WTC11 (cell line): ENCODE results near the gene ABHD4. TPM values are rescaled to one million over a fixed set of nuclear protein-coding genes. Genes with fewer than 3 reads are reported as not detected.

ENCODE experiments used
- ATAC-seq: fragments of 200-7000 bp; cut with Tn5 transposase; 2 replicates; pipeline ENCODE4 v1.10.0; 2021; ENCODE audit warnings: mild to moderate bottlenecking, moderate library complexity
- CTCF ChIA-PET: fragments of 300-600 bp; sonication (Branson Sonifier 250); formaldehyde crosslinking; loops from one replicate; lab custom pipeline; 2021; ENCODE audit warnings: antibody characterized with exemption; lab: Charles Lee
- POLR2A ChIA-PET: fragments of 350-600 bp; sonication (Branson Sonifier 250); formaldehyde crosslinking; loops from one replicate; lab custom pipeline; 2021; ENCODE audit warnings: antibody characterized with exemption; lab: Charles Lee
- DNase-seq: peaks from one replicate; pipeline ENCODE4 v3.0.0; 2021; ENCODE audit warnings: low spot score
- H3K27ac Mint-ChIP-seq: 2 replicates; pipeline ENCODE4 v1.8.0; 2021; ENCODE audit warnings: mixed read lengths
- H3K27me3 Mint-ChIP-seq: 2 replicates; pipeline ENCODE4 v1.8.0; 2021; ENCODE audit warnings: low read depth, mild to moderate bottlenecking, moderate library complexity, mixed read lengths
- H3K36me3 Mint-ChIP-seq: 2 replicates; pipeline ENCODE4 v1.8.0; 2021; ENCODE audit warnings: mixed read lengths
- H3K4me1 Mint-ChIP-seq: 2 replicates; pipeline ENCODE4 v1.8.0; 2022; ENCODE audit warnings: mixed read lengths
- H3K4me3 Mint-ChIP-seq: 2 replicates; pipeline ENCODE4 v1.8.0; 2021; ENCODE audit warnings: mild to moderate bottlenecking, moderate library complexity, mixed read lengths
- H3K9me3 Mint-ChIP-seq: 2 replicates; pipeline ENCODE4 v1.8.0; 2021; ENCODE audit warnings: mixed read lengths
- ATF1 ChIP-seq: sonication (generic); formaldehyde crosslinking; IDR thresholded peaks from 2 replicates; pipeline ENCODE4 v1.8.1; 2023; ENCODE audit warnings: mild to moderate bottlenecking, moderate library complexity, missing genetic modification reagents
- ETV6 ChIP-seq: sonication (generic); formaldehyde crosslinking; IDR thresholded peaks from 2 replicates; pipeline ENCODE4 v1.8.1; 2022; ENCODE audit warnings: mild to moderate bottlenecking, missing genetic modification reagents
- FOXK1 ChIP-seq: sonication (generic); formaldehyde crosslinking; IDR thresholded peaks from 2 replicates; pipeline ENCODE4 v1.8.0; 2022; ENCODE audit warnings: mild to moderate bottlenecking, moderate library complexity, missing genetic modification reagents
- FOXP1 ChIP-seq: sonication (generic); formaldehyde crosslinking; IDR thresholded peaks from 2 replicates; pipeline ENCODE4 v1.8.0; 2022; ENCODE audit warnings: missing genetic modification reagents, mild to moderate bottlenecking, moderate library complexity, borderline replicate concordance
- GABPB1 ChIP-seq: sonication (generic); formaldehyde crosslinking; IDR thresholded peaks from 2 replicates; pipeline ENCODE4 v1.8.1; 2023; ENCODE audit warnings: mild to moderate bottlenecking, missing genetic modification reagents
- GRHL2 ChIP-seq: fragments of 250-450 bp; sonication (Bioruptor Pico); IDR thresholded peaks from 2 replicates; pipeline ENCODE4 v1.8.0; 2022; ENCODE audit warnings: mild to moderate bottlenecking, moderate library complexity; ENCODE audit not compliant: insufficient replicate concordance, severe bottlenecking
- GTF2I ChIP-seq: fragments of 250-450 bp; sonication (Bioruptor Pico); conservative IDR thresholded peaks from 2 replicates; pipeline ENCODE4 v1.4.0; 2021; ENCODE audit warnings: mild to moderate bottlenecking
- HMGA2 ChIP-seq: fragments of 250-450 bp; sonication (Bioruptor Pico); IDR thresholded peaks from 2 replicates; pipeline ENCODE4 v1.4.0; 2021; ENCODE audit warnings: mild to moderate bottlenecking, moderate library complexity
- IRF1 ChIP-seq: sonication (generic); formaldehyde crosslinking; IDR thresholded peaks from 2 replicates; pipeline ENCODE4 v1.8.0; 2023; ENCODE audit warnings: missing genetic modification reagents
- JUN ChIP-seq: sonication (generic); formaldehyde crosslinking; IDR thresholded peaks from 2 replicates; pipeline ENCODE4 v1.8.0; 2023; ENCODE audit warnings: mild to moderate bottlenecking, missing genetic modification reagents
- MYBL2 ChIP-seq: sonication (generic); formaldehyde crosslinking; IDR thresholded peaks from 2 replicates; pipeline ENCODE4 v1.8.1; 2023; ENCODE audit warnings: mild to moderate bottlenecking, moderate library complexity, missing genetic modification reagents
- NFATC4 ChIP-seq: fragments of 250-450 bp; sonication (Bioruptor Pico); IDR thresholded peaks from 2 replicates; pipeline ENCODE4 v1.9.0; 2021; ENCODE audit warnings: mild to moderate bottlenecking
- NFE2L1 ChIP-seq: sonication (generic); formaldehyde crosslinking; IDR thresholded peaks from 2 replicates; pipeline ENCODE4 v1.8.1; 2023; ENCODE audit warnings: missing genetic modification reagents
- OVOL2 ChIP-seq: fragments of 250-450 bp; sonication (Bioruptor Pico); IDR thresholded peaks from 2 replicates; pipeline ENCODE4 v1.9.0; 2021; ENCODE audit warnings: mild to moderate bottlenecking, borderline replicate concordance
- RELA ChIP-seq: sonication (generic); formaldehyde crosslinking; IDR thresholded peaks from 2 replicates; pipeline ENCODE4 v1.8.1; 2022; ENCODE audit warnings: missing genetic modification reagents, mild to moderate bottlenecking, borderline replicate concordance
- RORB ChIP-seq: fragments of 250-450 bp; sonication (Bioruptor Pico); IDR thresholded peaks from 2 replicates; pipeline ENCODE4 v1.9.0; 2021; ENCODE audit warnings: mild to moderate bottlenecking
- SP1 ChIP-seq: sonication (generic); formaldehyde crosslinking; conservative IDR thresholded peaks from 2 replicates; pipeline ENCODE4 v1.8.1; 2022; ENCODE audit warnings: missing genetic modification reagents
- TEAD1 ChIP-seq: sonication (generic); formaldehyde crosslinking; IDR thresholded peaks from 2 replicates; pipeline ENCODE4 v1.8.0; 2022; ENCODE audit warnings: mild to moderate bottlenecking, missing genetic modification reagents
- TEAD4 ChIP-seq: sonication (generic); formaldehyde crosslinking; IDR thresholded peaks from 2 replicates; pipeline ENCODE4 v1.8.0; 2022; ENCODE audit warnings: mild to moderate bottlenecking, missing genetic modification reagents
- USF2 ChIP-seq: sonication (generic); formaldehyde crosslinking; IDR thresholded peaks from 2 replicates; pipeline ENCODE4 v1.8.1; 2023; ENCODE audit warnings: mild to moderate bottlenecking, missing genetic modification reagents, moderate library complexity
- ZBTB21 ChIP-seq: sonication (generic); formaldehyde crosslinking; IDR thresholded peaks from 2 replicates; pipeline ENCODE4 v1.8.1; 2023; ENCODE audit warnings: mild to moderate bottlenecking, missing genetic modification reagents, borderline replicate concordance
- ZNF121 ChIP-seq: sonication (generic); formaldehyde crosslinking; IDR thresholded peaks from 2 replicates; pipeline ENCODE4 v1.8.0; 2023; ENCODE audit warnings: missing genetic modification reagents
- ZNF138 ChIP-seq: sonication (generic); formaldehyde crosslinking; conservative IDR thresholded peaks from 2 replicates; pipeline ENCODE4 v1.8.1; 2022; ENCODE audit warnings: mild to moderate bottlenecking, moderate library complexity, missing genetic modification reagents
- ZNF317 ChIP-seq: sonication (generic); formaldehyde crosslinking; IDR thresholded peaks from 2 replicates; pipeline ENCODE4 v1.8.1; 2023; ENCODE audit warnings: low read depth, mild to moderate bottlenecking, moderate library complexity, missing genetic modification reagents, borderline replicate concordance
- total RNA-seq: library from RNA; stranded (reverse); gene quantifications from 3 replicates; pipeline ENCODE4 v1.2.3, GENCODE V29; 2021
- TF ChIP-seq, protein P1 (sequence below): sonication (generic); formaldehyde crosslinking; IDR thresholded peaks from 2 replicates; pipeline ENCODE4 v1.8.0; 2023; ENCODE audit warnings: missing genetic modification reagents, mild to moderate bottlenecking, borderline replicate concordance
- TF ChIP-seq, protein P2 (sequence below): sonication (generic); formaldehyde crosslinking; IDR thresholded peaks from 2 replicates; pipeline ENCODE4 v1.8.1; 2023; ENCODE audit warnings: mild to moderate bottlenecking, moderate library complexity, missing genetic modification reagents
- TF ChIP-seq, protein P3 (sequence below): sonication (generic); formaldehyde crosslinking; IDR thresholded peaks from 2 replicates; pipeline ENCODE4 v1.8.0; 2022; ENCODE audit warnings: mild to moderate bottlenecking, missing genetic modification reagents

The ABHD4 gene
- total RNA-seq, 1 experiment from 2014 or later, result 33.9 TPM

DNA sequence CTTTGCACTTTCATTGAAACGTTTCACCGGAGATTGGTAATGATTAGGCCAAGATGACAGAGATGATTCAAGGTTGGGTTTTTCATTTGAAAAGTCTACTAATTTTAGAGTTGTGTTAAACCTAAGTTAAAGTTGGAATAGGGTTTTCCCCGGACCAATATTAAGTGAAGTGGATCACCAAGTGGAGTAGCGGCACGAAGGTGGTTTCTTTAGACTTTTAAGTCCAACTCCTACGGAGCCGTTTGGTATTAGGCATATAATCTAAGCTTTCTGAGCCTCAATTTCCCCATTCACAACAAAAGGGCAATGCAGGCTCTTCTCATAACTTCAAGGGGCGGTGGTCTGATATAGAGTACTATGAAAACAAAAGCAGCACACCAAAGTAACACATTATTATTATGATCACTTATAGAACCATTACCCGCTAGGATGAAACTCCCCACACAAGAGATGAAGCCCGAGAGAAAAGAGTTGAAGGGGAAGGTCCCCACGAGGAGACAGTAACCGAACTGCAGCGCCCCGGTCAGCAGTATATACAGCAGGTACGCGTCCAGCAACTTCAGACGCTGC, 9.5 kb upstream of the ABHD4 start:
- ATAC-seq, result no peak
- H3K27ac Mint-ChIP-seq, result peak overlapping the region; percentile 99
- peaks cover 3% of the 10 kb centered on the region; the same call in 1 of the 2 replicates for H3K27me3 Mint-ChIP-seq
- H3K4me1 Mint-ChIP-seq, result peaks cover 42% of the 10 kb centered on the region
- peak overlapping the region; percentile 98 for H3K4me3 Mint-ChIP-seq
- no peaks in the 10 kb centered on the region for H3K9me3 Mint-ChIP-seq
- no peak for TF ChIP-seq ZNF317 (CRISPR knock-in tag)
- TF ChIP-seq, protein P1, sequence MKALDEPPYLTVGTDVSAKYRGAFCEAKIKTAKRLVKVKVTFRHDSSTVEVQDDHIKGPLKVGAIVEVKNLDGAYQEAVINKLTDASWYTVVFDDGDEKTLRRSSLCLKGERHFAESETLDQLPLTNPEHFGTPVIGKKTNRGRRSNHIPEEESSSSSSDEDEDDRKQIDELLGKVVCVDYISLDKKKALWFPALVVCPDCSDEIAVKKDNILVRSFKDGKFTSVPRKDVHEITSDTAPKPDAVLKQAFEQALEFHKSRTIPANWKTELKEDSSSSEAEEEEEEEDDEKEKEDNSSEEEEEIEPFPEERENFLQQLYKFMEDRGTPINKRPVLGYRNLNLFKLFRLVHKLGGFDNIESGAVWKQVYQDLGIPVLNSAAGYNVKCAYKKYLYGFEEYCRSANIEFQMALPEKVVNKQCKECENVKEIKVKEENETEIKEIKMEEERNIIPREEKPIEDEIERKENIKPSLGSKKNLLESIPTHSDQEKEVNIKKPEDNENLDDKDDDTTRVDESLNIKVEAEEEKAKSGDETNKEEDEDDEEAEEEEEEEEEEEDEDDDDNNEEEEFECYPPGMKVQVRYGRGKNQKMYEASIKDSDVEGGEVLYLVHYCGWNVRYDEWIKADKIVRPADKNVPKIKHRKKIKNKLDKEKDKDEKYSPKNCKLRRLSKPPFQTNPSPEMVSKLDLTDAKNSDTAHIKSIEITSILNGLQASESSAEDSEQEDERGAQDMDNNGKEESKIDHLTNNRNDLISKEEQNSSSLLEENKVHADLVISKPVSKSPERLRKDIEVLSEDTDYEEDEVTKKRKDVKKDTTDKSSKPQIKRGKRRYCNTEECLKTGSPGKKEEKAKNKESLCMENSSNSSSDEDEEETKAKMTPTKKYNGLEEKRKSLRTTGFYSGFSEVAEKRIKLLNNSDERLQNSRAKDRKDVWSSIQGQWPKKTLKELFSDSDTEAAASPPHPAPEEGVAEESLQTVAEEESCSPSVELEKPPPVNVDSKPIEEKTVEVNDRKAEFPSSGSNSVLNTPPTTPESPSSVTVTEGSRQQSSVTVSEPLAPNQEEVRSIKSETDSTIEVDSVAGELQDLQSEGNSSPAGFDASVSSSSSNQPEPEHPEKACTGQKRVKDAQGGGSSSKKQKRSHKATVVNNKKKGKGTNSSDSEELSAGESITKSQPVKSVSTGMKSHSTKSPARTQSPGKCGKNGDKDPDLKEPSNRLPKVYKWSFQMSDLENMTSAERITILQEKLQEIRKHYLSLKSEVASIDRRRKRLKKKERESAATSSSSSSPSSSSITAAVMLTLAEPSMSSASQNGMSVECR, result no peak
- TF ChIP-seq SP1 (CRISPR knock-in tag), result no peak
- TF ChIP-seq FOXP1 (CRISPR knock-in tag), result no peak
- TF ChIP-seq ZBTB21 (CRISPR knock-in tag), result no peak
- TF ChIP-seq NFATC4 (CRISPR knock-in tag), result no peak
- TF ChIP-seq OVOL2, result no peak
- TF ChIP-seq ATF1 (CRISPR knock-in tag), result no peak
- TF ChIP-seq IRF1, result no peak
- TF ChIP-seq HMGA2, result no peak
- DNase-seq, result no peak
- CTCF ChIA-PET, result interaction anchor here (0.5 to 4.2 kb wide), 19 partner anchors 11 to 438 kb away, joined by 3 to 112 read pairs (median 4); partner anchors contain the start of genes ABHD4, OXA1L and REM2
- no peaks in the 10 kb centered on the region for H3K36me3 Mint-ChIP-seq
- POLR2A ChIA-PET, result interaction anchor here (0.5 to 2.2 kb wide), 8 partner anchors 10 to 178 kb away, joined by 3 to 28 read pairs (median 4); partner anchors contain the start of genes ABHD4 and OXA1L

GRCh38 chr14:22589096-22589839, 8.8 kb upstream of the ABHD4 start, which contains the start of gene DAD1:
DAD1 (minus strand) TSS chr14:22589224; CDS start chr14:22589157, 67 bp downstream.
- DNase-seq, result peak; percentile 99
- H3K9me3 Mint-ChIP-seq, result no peaks in the 10 kb centered on the region
- peak; percentile 92 for ATAC-seq
- H3K27ac Mint-ChIP-seq, result peak within 1 kb of the TSS; percentile 99
- H3K27me3 Mint-ChIP-seq, result peaks cover 3% of the 10 kb centered on the region; the same call in 1 of the 2 replicates
- ChIA-PET POLR2A (interaction anchor here (0.5 to 2.2 kb wide), 9 partner anchors 9 to 177 kb away, joined by 3 to 28 read pairs (median 4); partner anchors contain the start of genes ABHD4 and OXA1L), CTCF (interaction anchor here (0.5 to 4.2 kb wide), 23 partner anchors 10 to 438 kb away, joined by 3 to 112 read pairs (median 4); partner anchors contain the start of genes ABHD4, OXA1L and REM2)
- peak within 1 kb of the TSS; percentile 98 for H3K4me3 Mint-ChIP-seq
- no peaks in the 10 kb centered on the region for H3K36me3 Mint-ChIP-seq
- H3K4me1 Mint-ChIP-seq, result peaks cover 45% of the 10 kb centered on the region
- TF ChIP-seq GRHL2 (CRISPR knock-in tag), result no peak
- TF ChIP-seq, protein P2, sequence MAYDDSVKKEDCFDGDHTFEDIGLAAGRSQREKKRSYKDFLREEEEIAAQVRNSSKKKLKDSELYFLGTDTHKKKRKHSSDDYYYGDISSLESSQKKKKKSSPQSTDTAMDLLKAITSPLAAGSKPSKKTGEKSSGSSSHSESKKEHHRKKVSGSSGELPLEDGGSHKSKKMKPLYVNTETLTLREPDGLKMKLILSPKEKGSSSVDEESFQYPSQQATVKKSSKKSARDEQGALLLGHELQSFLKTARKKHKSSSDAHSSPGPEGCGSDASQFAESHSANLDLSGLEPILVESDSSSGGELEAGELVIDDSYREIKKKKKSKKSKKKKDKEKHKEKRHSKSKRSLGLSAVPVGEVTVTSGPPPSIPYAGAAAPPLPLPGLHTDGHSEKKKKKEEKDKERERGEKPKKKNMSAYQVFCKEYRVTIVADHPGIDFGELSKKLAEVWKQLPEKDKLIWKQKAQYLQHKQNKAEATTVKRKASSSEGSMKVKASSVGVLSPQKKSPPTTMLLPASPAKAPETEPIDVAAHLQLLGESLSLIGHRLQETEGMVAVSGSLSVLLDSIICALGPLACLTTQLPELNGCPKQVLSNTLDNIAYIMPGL (CRISPR knock-in tag), result no peak
- no peak for TF ChIP-seq HMGA2
- no peak for TF ChIP-seq ZNF317 (CRISPR knock-in tag)
- no peak for TF ChIP-seq RELA (CRISPR knock-in tag)
- no peak for TF ChIP-seq RORB (CRISPR knock-in tag)
- no peak for TF ChIP-seq ZNF121 (CRISPR knock-in tag)
- TF ChIP-seq GTF2I (CRISPR knock-in tag), result no peak
- TF ChIP-seq MYBL2 (CRISPR knock-in tag), result no peak
- TF ChIP-seq NFATC4 (CRISPR knock-in tag), result no peak
- TF ChIP-seq, protein P3, sequence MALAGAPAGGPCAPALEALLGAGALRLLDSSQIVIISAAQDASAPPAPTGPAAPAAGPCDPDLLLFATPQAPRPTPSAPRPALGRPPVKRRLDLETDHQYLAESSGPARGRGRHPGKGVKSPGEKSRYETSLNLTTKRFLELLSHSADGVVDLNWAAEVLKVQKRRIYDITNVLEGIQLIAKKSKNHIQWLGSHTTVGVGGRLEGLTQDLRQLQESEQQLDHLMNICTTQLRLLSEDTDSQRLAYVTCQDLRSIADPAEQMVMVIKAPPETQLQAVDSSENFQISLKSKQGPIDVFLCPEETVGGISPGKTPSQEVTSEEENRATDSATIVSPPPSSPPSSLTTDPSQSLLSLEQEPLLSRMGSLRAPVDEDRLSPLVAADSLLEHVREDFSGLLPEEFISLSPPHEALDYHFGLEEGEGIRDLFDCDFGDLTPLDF (CRISPR knock-in tag), result no peak
- no peak for TF ChIP-seq TEAD4 (CRISPR knock-in tag)
- TF ChIP-seq GABPB1 (CRISPR knock-in tag), result peak; percentile 6
- TF ChIP-seq ETV6 (CRISPR knock-in tag), result no peak
- peak; percentile 87 for TF ChIP-seq USF2 (CRISPR knock-in tag)
- TF ChIP-seq NFE2L1 (CRISPR knock-in tag), result no peak
- no peak for TF ChIP-seq TEAD1 (CRISPR knock-in tag)
- TF ChIP-seq FOXK1 (CRISPR knock-in tag), result peak; percentile 48; the same call in 1 of the 2 replicates
- no peak for TF ChIP-seq JUN (CRISPR knock-in tag)
- no peak for TF ChIP-seq ZNF138 (CRISPR knock-in tag)
